Smooth muscle cell of bladder (primary cell): ENCODE results near the gene SPATA24. TPM values are rescaled to one million over a fixed set of nuclear protein-coding genes. Genes with fewer than 3 reads are reported as not detected.

Experiments used
- total RNA-seq: library from RNA; depleted of rRNA; stranded (reverse); fragments of >200 nt; gene quantifications from 2 replicates; pipeline ENCODE4 v1.2.3, GENCODE V29; 2014

SPATA24 gene, protein sequence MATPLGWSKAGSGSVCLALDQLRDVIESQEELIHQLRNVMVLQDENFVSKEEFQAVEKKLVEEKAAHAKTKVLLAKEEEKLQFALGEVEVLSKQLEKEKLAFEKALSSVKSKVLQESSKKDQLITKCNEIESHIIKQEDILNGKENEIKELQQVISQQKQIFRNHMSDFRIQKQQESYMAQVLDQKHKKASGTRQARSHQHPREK
- 7.3 and 8.4 TPM in 2 replicates for total RNA-seq

DNA sequence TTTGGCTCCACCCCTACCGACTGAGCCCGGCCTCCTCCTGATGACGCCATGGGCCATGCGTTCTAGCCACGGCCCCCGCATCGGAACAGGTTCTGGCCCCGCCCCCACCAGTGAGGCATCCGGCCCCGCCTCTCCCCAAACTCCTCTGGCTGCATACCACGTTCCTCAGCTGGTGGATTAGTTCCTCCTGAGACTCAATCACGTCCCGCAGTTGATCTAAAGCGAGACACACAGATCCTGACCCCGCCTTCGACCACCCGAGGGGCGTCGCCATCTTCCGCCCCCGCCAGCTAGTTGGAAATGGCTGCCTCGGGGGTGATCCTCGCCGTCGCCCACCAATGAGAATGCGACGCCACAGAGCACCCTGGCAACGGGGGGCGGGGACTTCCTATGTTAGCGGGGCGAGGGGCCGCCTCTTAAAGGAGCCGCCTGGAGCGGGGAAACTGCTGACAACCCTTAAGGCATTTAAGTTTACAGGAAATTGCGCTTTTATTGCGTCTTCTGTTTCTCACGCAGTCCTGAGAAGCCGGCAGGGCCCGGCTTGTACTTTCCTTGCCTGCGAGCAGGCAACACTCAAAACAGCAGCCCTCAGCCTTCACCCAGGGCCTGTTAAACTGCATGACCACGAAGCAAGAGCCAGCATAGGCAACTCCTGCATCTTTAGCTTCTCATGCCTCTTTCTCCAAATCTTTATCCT is at the start of gene SPATA24:
Gene SPATA24 (minus strand): TSS at position 303 of the 697 bp plus-strand sequence. CDS start 29 bp downstream, at position 274.

DNA sequence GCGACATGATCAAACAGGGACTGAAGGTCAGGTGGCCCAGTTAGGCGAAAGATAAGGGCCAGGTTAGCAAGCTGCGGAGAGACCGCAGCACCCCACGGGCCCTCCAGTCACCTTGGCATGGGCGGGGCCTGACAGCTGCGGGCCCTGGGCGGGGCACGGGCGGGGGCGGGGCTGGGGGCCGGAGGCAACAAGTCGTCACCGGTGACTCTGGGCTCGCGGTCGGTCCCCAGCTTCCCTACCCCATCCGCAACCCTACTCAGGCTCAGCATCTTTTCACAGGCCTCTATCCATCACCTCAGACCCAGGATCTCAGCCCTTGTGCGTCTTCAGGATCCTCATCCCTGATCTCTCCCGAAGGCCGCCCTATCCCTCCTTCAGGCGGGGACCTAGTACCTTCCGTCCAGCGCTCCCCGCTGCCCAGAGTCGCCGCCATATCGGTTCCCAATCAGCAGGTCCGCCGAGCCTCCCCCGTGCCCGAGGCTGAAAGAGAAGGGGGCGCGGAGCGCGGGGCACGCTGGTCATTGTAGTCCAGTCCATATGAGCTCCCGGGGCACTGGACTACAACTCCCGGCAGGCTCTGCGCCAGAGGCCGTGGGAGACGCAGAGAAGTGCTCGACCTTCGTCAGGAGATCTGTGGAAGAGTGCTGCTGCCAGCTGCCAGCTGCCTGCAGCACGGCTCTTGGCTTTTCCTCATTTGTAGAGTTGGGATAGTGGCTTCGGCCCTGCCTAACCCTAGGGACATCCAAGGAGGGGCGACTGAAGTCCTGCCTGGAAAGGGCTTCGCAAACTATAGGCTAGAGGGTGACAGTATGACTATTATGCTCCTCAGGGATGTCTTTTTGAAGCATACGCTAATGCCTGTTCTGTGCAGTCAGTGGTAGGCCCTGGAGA is 35.4 kb upstream of the SPATA24 start, which contains the start of gene DNAJC18:
Gene DNAJC18 (minus strand): TSS at position 513 of the 891 bp plus-strand sequence. CDS start 80 bp downstream, at position 433.

DNA sequence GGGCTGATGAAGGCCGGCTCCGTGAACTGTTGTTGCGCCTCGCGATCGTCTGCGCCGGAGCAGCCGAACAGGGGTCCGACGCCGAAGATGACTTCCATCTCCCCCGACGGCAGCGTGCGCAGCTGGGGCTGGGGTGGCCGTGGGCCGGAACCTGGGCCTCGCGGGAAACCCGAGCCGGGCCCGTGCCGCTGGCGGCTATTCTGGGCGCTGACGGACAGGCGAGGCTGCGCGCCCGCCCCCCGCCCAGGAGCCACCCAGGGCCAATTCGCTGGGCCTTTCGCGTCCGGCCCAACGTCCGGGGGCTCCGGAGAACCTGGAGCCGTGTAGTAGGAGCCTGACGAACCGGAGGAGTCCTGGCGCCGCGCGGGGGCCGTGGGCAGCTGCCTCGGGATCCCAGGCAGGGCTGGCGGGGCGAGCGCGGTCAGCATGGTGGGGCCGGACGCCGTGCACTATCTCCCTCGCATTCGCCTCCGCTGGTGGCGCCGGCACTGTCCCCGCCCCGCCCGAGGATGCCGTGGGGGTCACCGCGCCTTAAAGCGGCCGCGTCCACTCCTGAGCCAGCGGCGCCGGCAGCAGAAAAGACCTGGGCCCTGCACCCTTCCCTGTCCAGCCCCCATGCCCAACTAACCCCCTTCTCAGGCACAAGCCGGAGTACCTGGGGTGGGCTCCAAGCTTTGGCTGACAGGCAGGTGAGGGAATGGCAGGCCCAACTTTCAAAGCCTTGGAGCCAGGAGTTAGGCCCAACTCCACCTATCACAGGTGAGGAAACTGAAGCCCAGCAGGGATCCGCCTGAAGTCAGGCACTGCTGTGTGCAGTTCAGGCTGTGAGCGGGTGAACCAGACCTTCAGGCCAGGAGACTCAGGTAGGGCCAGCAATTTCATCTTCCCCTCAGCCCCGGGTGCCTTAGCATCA is 9.0 kb downstream of the SPATA24 start, which contains the start of gene PROB1:
Gene PROB1 (minus strand): TSS at position 451 of the 913 bp plus-strand sequence. CDS start 23 bp downstream, at position 428.

DNA sequence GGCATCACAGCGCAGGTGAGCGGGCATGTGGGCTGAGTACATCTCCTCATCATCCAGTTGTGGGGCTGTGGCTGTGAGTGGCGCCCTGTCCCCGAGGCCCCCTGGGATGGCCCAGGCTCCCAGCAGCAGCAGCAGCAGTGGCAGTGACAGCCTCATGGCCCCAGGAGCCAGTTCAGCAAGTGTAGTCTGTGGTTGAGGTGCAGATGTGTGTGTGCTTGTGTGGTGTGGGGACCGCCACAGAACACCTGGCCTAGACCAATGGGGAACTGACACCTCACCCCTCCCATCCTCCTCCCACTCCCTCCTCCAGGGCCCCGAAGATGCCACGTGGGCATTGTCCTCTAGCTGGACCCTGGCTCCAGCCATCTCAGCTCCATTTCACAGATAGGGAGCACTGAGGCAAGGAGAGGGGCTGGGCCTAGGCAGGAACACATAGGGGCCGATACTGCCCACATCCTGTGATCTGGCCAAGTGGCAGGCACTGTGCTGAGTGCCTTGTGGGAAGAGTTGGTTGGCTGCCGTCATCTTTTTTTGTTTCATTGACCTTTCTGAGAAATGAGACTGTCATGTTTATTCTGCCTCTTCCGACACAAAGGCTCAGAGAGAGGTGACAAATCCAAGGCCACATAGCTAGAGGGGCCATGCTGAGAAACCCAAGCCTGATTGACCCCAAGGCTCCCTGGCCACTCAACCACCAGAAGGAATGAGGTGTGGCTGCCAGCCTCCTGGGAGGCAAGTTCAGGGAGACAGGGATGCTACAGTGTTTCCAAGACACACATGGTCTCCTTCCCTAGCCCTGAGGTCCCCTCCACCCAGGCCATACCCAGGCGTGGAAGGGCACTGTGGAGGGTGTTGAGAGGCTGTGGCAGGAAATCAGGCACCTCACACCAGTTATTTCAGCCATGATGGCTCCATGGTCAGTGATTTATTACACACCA is 13.9 kb downstream of the SPATA24 start, which contains the start of gene MZB1:
Gene MZB1 (minus strand): TSS at position 213 of the 938 bp plus-strand sequence. CDS start 57 bp downstream, at position 156.

DNA sequence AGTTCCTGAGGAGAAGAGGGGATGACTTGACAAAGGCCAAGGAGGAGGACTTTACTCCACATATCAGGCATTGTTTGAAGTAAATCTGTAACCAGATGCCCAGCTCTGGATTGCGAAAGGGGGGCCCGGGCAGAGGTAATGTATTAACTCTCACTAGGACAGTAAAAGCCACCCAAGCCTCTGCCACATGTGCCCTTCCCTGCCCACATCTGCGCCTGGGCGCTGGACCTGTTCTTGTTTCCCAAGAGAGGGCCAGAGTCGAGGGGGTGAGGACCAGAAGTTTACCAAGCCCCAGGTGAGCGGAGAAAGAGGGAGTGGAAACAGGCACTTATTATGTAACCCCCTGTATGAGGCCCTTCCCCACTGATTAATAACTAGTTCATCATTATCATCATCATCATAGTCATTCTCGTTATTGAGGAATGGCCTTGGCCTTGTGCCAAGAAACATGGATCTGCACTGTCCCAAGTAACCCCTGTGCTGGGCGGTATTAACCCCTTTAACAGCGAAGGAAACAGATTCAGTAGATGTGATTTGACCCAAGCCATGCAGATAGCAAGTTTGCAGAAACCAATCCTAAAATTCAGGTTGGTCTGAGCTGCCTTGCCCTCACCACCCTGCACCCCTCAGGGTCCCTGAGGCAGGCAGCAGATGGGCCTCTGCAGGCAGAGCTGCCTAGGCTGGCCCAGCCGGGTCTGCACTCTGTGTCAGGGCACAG is 20.5 kb downstream of the SPATA24 start, which contains the start of gene SLC23A1:
Gene SLC23A1 (minus strand): TSS at position 23 of the 718 bp plus-strand sequence. CDS start 44 bp downstream, outside the sequence.

Other genes with a start within 250 kb of the SPATA24 start
- gene SIL1, start 205.7 kb downstream of the SPATA24 start, total RNA-seq, result 113 and 143 TPM in 2 replicates
- gene MATR3, start 110.3 kb downstream of the SPATA24 start, total RNA-seq, result 193 and 203 TPM in 2 replicates
- gene PAIP2, start 62.2 kb downstream of the SPATA24 start, total RNA-seq, result 53.5 and 69.2 TPM in 2 replicates
- under 0.01 TPM in 1 of 2 replicates, not detected in the other for gene SLC23A1, start 20.8 kb downstream of the SPATA24 start, total RNA-seq
- 0.14 and 0.18 TPM in 2 replicates for gene MZB1, start 14.2 kb downstream of the SPATA24 start, total RNA-seq
- 0.71 and 1.0 TPM in 2 replicates for gene PROB1, start 9.0 kb downstream of the SPATA24 start, total RNA-seq
- gene DNAJC18, start 35.4 kb upstream of the SPATA24 start, total RNA-seq, result 6.3 and 7.3 TPM in 2 replicates
- gene ECSCR, start 58.7 kb upstream of the SPATA24 start, total RNA-seq, result 0.14 and 0.37 TPM in 2 replicates
- not detected in 2 replicates for gene SMIM33, start 66.9 kb upstream of the SPATA24 start, total RNA-seq
- gene STING1, start 78.7 kb upstream of the SPATA24 start, total RNA-seq, result 24.8 and 26.9 TPM in 2 replicates
- gene UBE2D2, start 157.2 kb upstream of the SPATA24 start, total RNA-seq, result 39.3 and 43.4 TPM in 2 replicates
- 41.7 and 64.5 TPM in 2 replicates for gene CXXC5, start 244.3 kb upstream of the SPATA24 start, total RNA-seq